Activated CD4-positive, alpha-beta memory T cell treated with anti-CD3 and anti-CD28 coated beads, Interleukin-2, amount 10 ng/mL, durations not matched to agents 7 days and 5 days (primary cell): ENCODE measurements around the gene AP3D1. TPM values are rescaled to one million over a fixed set of nuclear protein-coding genes. Genes with fewer than 3 reads are reported as not detected.
A peak's percentile ranks its signal among the peaks of the same experiment; 100 is the strongest.
"Not testable (repeated sequence)": the region's sequence is repeated elsewhere in the genome, so short reads cannot be mapped to it uniquely, and the experiment has no call there.

Source experiments
- CTCF ChIA-PET: fragments of 350-600 bp; sonication (Branson Sonifier 250); formaldehyde crosslinking; loops from one replicate; lab custom pipeline; 2021; ENCODE audit warnings: antibody characterized with exemption, inconsistent platforms; lab: Charles Lee
- POLR2A ChIA-PET: fragments of 350-600 bp; sonication (Branson Sonifier 250); formaldehyde crosslinking; loops from one replicate; lab custom pipeline; 2021; ENCODE audit warnings: antibody characterized with exemption; lab: Charles Lee
- DNase-seq: peaks from one replicate; pipeline ENCODE4 v3.0.0-alpha.2; 2020
- H3K27ac Mint-ChIP-seq: one replicate; pipeline ENCODE4 v1.8.0; 2021; ENCODE audit warnings: mild to moderate bottlenecking, mixed read lengths
- H3K27me3 Mint-ChIP-seq: one replicate; pipeline ENCODE4 v1.8.0; 2021; ENCODE audit warnings: mixed read lengths
- H3K36me3 Mint-ChIP-seq: one replicate; pipeline ENCODE4 v1.8.0; 2021; ENCODE audit warnings: low read depth, mixed read lengths
- H3K4me1 Mint-ChIP-seq: one replicate; pipeline ENCODE4 v1.8.0; 2021; ENCODE audit warnings: mixed read lengths
- H3K4me3 Mint-ChIP-seq: one replicate; pipeline ENCODE4 v1.8.0; 2021; ENCODE audit warnings: mild to moderate bottlenecking, mixed read lengths
- H3K9me3 Mint-ChIP-seq: one replicate; pipeline ENCODE4 v1.8.0; 2021; ENCODE audit warnings: mixed read lengths
- total RNA-seq, 2 experiments: library from RNA; stranded (reverse); gene quantifications; one replicate each; pipeline ENCODE4 v1.2.3, GENCODE V29; 2021

AP3D1 gene
- total RNA-seq, 2 experiments from 2014 or later = 104 to 105 TPM

DNA sequence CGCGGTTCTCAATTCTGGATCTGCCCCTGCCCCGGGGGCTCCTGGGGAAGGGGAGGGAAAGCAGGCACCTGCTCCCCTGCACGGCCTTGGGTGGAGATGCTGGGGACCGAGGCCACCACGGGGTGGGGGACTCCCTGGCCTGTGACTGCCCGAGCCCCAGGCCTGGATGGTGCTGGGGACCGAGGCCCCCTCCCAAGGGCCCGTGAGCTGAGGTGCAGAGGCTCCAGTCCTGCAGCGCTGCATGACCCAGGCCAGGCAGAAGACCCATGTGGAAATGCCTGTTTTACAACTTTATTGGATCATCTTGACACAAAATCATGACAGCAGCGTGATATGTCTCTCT lies 50.7 kb downstream of the AP3D1 start:
- CTCF ChIA-PET = no interaction called here
- no peak overlapping the region for H3K27ac Mint-ChIP-seq
- DNase-seq = no peak
- peaks cover 42% of the 10 kb centered on the region for H3K36me3 Mint-ChIP-seq
- no peaks in the 10 kb centered on the region for H3K9me3 Mint-ChIP-seq
- peaks cover 11% of the 10 kb centered on the region for H3K4me1 Mint-ChIP-seq
- no peak overlapping the region for H3K4me3 Mint-ChIP-seq
- H3K27me3 Mint-ChIP-seq = no peaks in the 10 kb centered on the region
- POLR2A ChIA-PET = no interaction called here

GRCh38 chr19:2099937-2100718 lies 51.2 kb downstream of the AP3D1 start:
- ChIA-PET CTCF (no interaction called here), POLR2A (no interaction called here)
- Mint-ChIP-seq H3K27me3 (no peaks in the 10 kb centered on the region), H3K9me3 (no peaks in the 10 kb centered on the region), H3K4me1 (peaks cover 11% of the 10 kb centered on the region), H3K27ac (no peak overlapping the region), H3K4me3 (no peak overlapping the region), H3K36me3 (peaks cover 41% of the 10 kb centered on the region)
- DNase-seq = no peak

GRCh38 chr19:2099054-2099501 lies 52.3 kb downstream of the AP3D1 start:
- ChIA-PET POLR2A (no interaction called here), CTCF (interaction anchor here (1.2 kb wide), 1 partner anchor 79 kb away, joined by 5 read pairs; no protein-coding TSS in a partner anchor)
- Mint-ChIP-seq H3K9me3 (no peaks in the 10 kb centered on the region), H3K36me3 (peaks cover 43% of the 10 kb centered on the region), H3K4me1 (peaks cover 14% of the 10 kb centered on the region), H3K27me3 (no peaks in the 10 kb centered on the region), H3K4me3 (no peak overlapping the region), H3K27ac (no peak overlapping the region)
- DNase-seq = no peak

- Mint-ChIP-seq H3K27ac (no peak overlapping the region), H3K4me3 (peak overlapping the region; percentile 21), H3K27me3 (no peaks in the 10 kb centered on the region), H3K36me3 (peaks cover 40% of the 10 kb centered on the region), H3K9me3 (no peaks in the 10 kb centered on the region), H3K4me1 (peaks cover 22% of the 10 kb centered on the region)
- ChIA-PET POLR2A (interaction anchor here (0.8 to 2.4 kb wide), 4 partner anchors 15 to 201 kb away, joined by 3 to 14 read pairs (median 6); no protein-coding TSS in a partner anchor), CTCF (interaction anchor here (1.0 to 1.5 kb wide), 3 partner anchors 46 to 200 kb away, joined by 3 to 5 read pairs (median 4); no protein-coding TSS in a partner anchor)
- DNase-seq = no peak
Measured at GRCh38 chr19:2097886-2098327, 53.5 kb downstream of the AP3D1 start.

DNA sequence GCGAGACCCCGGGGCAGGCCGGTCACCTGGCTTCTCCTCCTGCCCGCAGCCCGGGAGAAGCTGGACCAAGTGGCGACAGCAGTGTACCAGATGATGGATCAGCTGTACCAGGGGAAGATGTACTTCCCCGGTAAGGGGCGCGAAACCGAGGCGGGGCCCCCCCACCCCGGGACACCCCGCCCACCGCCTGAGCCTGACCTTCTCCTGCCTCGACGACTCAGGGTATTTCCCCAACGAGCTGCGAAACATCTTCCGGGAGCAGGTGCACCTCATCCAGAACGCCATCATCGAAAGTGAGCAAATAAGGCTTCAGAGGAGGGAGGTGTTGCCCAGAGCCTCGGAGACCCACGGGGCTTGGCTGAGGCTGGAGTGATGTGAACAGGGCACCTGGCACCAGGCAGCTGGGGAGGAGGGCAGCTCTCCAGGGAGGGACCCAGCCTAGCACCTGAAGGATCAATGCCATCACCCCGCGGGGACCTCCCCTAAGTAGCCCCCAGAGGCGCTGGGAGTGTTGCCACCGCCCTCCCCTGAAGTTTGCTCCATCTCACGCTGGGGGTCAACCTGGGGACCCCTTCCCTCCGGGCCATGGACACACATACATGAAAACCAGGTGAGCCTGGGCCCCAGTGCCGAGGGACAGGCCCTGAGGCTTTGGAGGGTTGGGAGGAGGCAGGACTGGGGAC lies 54.0 kb downstream of the AP3D1 start:
- Mint-ChIP-seq H3K4me3 (peak overlapping the region; percentile 77), H3K4me1 (peaks cover 25% of the 10 kb centered on the region)

DNA sequence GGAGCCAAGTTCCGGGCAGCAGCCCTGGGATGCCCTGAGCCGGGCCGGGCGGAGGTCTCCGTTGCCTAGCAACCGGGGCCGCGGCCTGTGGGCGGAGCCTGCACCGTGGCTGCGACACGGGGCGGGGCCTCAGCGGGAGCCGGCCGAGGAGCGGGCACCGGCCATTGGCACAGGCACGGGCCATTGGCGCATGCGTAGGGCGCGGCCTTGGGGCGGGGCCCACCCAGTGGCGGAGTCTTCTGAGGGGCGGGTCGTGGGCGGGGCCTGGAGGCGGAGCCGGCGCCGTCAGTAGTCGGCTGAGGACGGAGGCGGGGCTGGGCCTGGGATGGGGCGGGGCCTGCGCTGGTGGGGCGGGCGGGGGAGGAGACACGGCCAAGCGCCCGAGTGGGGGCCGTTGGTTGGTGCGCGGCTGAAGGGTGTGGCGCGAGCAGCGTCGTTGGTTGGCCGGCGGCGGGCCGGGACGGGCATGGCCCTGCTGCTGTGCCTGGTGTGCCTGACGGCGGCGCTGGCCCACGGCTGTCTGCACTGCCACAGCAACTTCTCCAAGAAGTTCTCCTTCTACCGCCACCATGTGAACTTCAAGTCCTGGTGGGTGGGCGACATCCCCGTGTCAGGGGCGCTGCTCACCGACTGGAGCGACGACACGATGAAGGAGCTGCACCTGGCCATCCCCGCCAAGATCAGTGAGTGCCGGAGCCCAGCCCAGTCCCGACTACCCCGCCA lies 54.7 kb downstream of the AP3D1 start, which contains the start of gene IZUMO4:
Gene IZUMO4, plus strand, starts transcription at position 436 of the 723 bp plus-strand sequence. Its CDS starts 31 bp downstream, at position 467.
- DNase-seq = peak; percentile 100
- Mint-ChIP-seq H3K4me1 (peaks cover 29% of the 10 kb centered on the region), H3K27ac (peak within 1 kb of the TSS; percentile 88), H3K27me3 (no peaks in the 10 kb centered on the region), H3K9me3 (no peaks in the 10 kb centered on the region), H3K36me3 (peaks cover 44% of the 10 kb centered on the region), H3K4me3 (peak within 1 kb of the TSS; percentile 99)
- POLR2A ChIA-PET = interaction anchor here (0.6 to 5.0 kb wide), 12 partner anchors 11 to 200 kb away, joined by 3 to 118 read pairs (median 6); partner anchors contain the start of genes AP3D1 and MKNK2
- CTCF ChIA-PET = interaction anchor here (1.0 to 5.1 kb wide), 5 partner anchors 12 to 199 kb away, joined by 3 to 54 read pairs (median 4); partner anchors contain the start of gene AP3D1

More for the DNA sequence above, 54.0 kb downstream of the AP3D1 start:
- Mint-ChIP-seq H3K36me3 (peaks cover 45% of the 10 kb centered on the region), H3K27ac (peak overlapping the region; percentile 78), H3K27me3 (no peaks in the 10 kb centered on the region), H3K9me3 (no peaks in the 10 kb centered on the region)
- CTCF ChIA-PET = interaction anchor here (1.0 to 1.5 kb wide), 4 partner anchors 45 to 199 kb away, joined by 3 to 5 read pairs (median 4); partner anchors contain the start of gene AP3D1
- POLR2A ChIA-PET = interaction anchor here (0.6 to 2.4 kb wide), 7 partner anchors 12 to 200 kb away, joined by 3 to 14 read pairs (median 3); no protein-coding TSS in a partner anchor
- peak; percentile 47 for DNase-seq

GRCh38 chr19:2096034-2096479 lies 55.3 kb downstream of the AP3D1 start, which contains the start of gene MOB3A:
Gene MOB3A, minus strand, starts transcription at chr19:2096326. Its CDS starts 17,766 bp downstream, at chr19:2078560.
- peak; percentile 89 for DNase-seq
- ChIA-PET CTCF (interaction anchor here (1.3 to 5.1 kb wide), 3 partner anchors 11 to 153 kb away, joined by 3 to 54 read pairs (median 4); partner anchors contain the start of gene AP3D1), POLR2A (interaction anchor here (0.8 to 5.0 kb wide), 9 partner anchors 11 to 201 kb away, joined by 3 to 118 read pairs (median 9); partner anchors contain the start of genes AP3D1 and MKNK2)
- Mint-ChIP-seq H3K9me3 (no peaks in the 10 kb centered on the region), H3K27me3 (no peaks in the 10 kb centered on the region), H3K4me3 (peak within 1 kb of the TSS; percentile 99), H3K4me1 (peaks cover 31% of the 10 kb centered on the region), H3K36me3 (peaks cover 38% of the 10 kb centered on the region), H3K27ac (peak within 1 kb of the TSS; percentile 88)

DNA sequence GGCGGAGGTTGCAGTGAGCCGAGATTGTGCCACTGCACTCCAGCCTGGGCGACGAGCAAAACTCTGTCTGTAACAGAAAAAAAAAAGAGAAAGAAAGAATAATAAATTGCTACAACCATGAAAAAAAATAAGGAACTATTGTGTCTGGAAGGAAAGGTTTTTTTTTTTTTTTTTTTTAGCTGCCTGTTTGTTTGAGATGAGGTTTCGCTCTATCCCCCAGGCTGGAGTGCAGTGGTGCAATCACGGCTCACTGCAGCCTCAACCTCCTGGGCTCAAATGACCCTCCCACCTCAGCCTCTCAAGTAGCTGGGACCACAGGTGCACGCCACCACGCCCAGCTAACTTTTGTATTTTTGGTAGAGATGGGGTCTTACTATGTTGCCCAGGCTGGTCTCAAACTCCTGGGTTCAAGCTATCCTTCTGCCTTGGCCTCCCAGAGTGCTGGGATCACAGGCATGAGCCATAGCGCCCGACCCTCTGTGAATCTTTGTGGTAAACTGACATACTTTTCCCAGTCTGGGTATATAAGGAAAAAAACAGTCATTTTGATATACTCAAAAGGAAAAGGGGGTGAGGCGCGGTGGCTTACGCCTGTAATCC lies 59.3 kb downstream of the AP3D1 start:
- DNase-seq = not testable (repeated sequence)
- POLR2A ChIA-PET = interaction anchor here (1.1 to 5.0 kb wide), 4 partner anchors 7 to 40 kb away, joined by 3 to 118 read pairs (median 14); no protein-coding TSS in a partner anchor

DNA sequence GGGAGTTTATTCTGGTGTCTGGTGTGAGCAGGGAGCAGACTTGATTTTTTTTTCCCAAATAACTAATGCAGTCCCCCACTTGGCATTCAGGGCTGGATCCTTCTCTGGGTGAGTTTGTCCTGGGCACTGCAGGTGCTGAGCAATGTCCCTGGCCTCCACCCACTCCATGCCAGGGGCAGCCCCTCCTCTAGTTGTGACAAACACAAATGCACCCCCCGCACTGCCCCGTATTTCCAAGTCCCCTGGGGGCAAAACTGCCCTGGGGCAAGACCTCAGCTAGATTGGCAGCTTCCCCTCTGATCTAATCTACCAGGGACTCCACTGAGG lies 61.7 kb downstream of the AP3D1 start:
- peak overlapping the region; percentile 92 for H3K27ac Mint-ChIP-seq
- no peaks in the 10 kb centered on the region for H3K27me3 Mint-ChIP-seq
- peaks cover 73% of the 10 kb centered on the region for H3K4me1 Mint-ChIP-seq
- DNase-seq = no peak
- ChIA-PET POLR2A (interaction anchor here (1.1 to 6.9 kb wide), 3 partner anchors 37 to 192 kb away, joined by 3 to 33 read pairs (median 6); partner anchors contain the start of gene MKNK2), CTCF (interaction anchor here (1.2 kb wide), 1 partner anchor 71 kb away, joined by 3 read pairs; no protein-coding TSS in a partner anchor)
- peaks cover 52% of the 10 kb centered on the region for H3K36me3 Mint-ChIP-seq
- H3K9me3 Mint-ChIP-seq = no peaks in the 10 kb centered on the region
- H3K4me3 Mint-ChIP-seq = peak overlapping the region; percentile 57

More for the DNA sequence above, 59.3 kb downstream of the AP3D1 start:
- Mint-ChIP-seq H3K36me3 (peaks cover 52% of the 10 kb centered on the region), H3K4me1 (peaks cover 61% of the 10 kb centered on the region), H3K27ac (peak overlapping the region; percentile 26)
- H3K9me3 Mint-ChIP-seq, H3K4me3 Mint-ChIP-seq, H3K27me3 Mint-ChIP-seq: not testable (repeated sequence)
- CTCF ChIA-PET = interaction anchor here (0.7 to 5.1 kb wide), 3 partner anchors 7 to 194 kb away, joined by 3 to 54 read pairs (median 4); no protein-coding TSS in a partner anchor

GRCh38 chr19:2089001-2089711 lies 62.2 kb downstream of the AP3D1 start:
- POLR2A ChIA-PET = interaction anchor here (1.1 to 6.9 kb wide), 3 partner anchors 37 to 191 kb away, joined by 3 to 33 read pairs (median 6); partner anchors contain the start of gene MKNK2
- Mint-ChIP-seq H3K36me3 (peaks cover 52% of the 10 kb centered on the region), H3K4me1 (peaks cover 70% of the 10 kb centered on the region), H3K27me3 (no peaks in the 10 kb centered on the region), H3K9me3 (no peaks in the 10 kb centered on the region), H3K4me3 (peak overlapping the region; percentile 57), H3K27ac (peak overlapping the region; percentile 92)
- DNase-seq = no peak
- CTCF ChIA-PET = no interaction called here
